Posterior cingulate gyrus (tissue), 11 donors: Measurements from ENCODE around the gene LRMDA.
"Not testable (repeated sequence)": the region's sequence is repeated elsewhere in the genome, so short reads cannot be mapped to it uniquely, and the experiment has no call there.

Source experiments
- DNase-seq, 10 donors: peaks; one replicate each; pipeline versions ENCODE4 v3.0.0 to v3.0.0-alpha.2; 2020 to 2021; ENCODE audit warnings: mixed read lengths in 3 of 10
- intact Hi-C: fragments of 100-400 bp; cut with DNase I; formaldehyde crosslinking; loops from one replicate; pipeline ENCODE4 v1.15.1; 2023

Gene LRMDA

GRCh38 chr10:75498884-75499350, 67.5 kb downstream of the LRMDA start:
- intact Hi-C loops = no loop called here
- no peak for DNase-seq

GRCh38 chr10:75499556-75500160, 68.2 kb downstream of the LRMDA start:
- intact Hi-C loops = no loop called here
- no peak for DNase-seq

DNA sequence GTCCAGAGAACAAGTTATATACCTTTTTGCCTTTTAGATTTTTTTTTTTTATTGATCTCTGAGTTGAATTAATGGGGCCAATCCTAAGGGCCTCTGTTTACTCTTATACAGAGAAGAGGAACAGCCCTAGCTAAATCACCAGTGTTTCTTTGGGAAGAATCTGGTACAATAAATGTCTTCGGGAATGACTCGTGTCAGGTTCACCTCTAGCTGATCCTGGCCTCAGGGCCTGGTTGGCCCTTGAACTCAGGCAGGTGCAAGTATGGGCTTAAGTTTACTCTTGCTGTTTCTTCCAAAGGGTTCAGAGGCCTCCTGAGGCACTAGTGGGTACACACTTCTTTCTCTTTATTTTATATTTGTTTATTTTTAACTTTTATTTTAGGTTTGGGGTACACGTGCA, 71.0 kb downstream of the LRMDA start:
- no peak for DNase-seq
- intact Hi-C loops = no loop called here

GRCh38 chr10:75502838-75503237, 71.4 kb downstream of the LRMDA start:
- intact Hi-C loops = no loop called here

GRCh38 chr10:75505293-75505692, 73.9 kb downstream of the LRMDA start:
- no peak for DNase-seq
- intact Hi-C loops = no loop called here

More at GRCh38 chr10:75502838-75503237, 71.4 kb downstream of the LRMDA start:
- DNase-seq = no peak

- intact Hi-C loops = no loop called here
- DNase-seq = no peak
Measured at GRCh38 chr10:75505840-75506506, 74.5 kb downstream of the LRMDA start.

DNA sequence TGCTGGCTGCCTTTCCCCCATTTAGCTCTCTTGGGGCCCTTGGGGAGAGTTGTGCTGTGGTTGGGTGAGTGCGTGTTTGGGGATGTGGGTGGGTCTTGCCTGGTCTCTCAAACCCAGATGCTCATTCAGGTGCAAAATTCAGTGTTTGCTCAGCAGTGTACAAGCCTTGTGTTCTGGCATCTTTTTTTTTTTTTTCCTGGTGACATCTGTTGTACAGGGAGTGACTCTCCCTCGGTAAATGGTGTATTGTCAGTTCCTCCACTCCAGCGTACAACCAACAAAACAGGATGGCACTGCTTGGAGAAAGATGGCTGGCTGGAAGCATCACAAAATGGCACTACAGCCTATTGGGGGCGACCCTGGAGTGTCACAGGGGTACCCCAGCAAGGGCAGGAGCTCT, 75.5 kb downstream of the LRMDA start:
- DNase-seq = no peak
- intact Hi-C loops = no loop called here

DNA sequence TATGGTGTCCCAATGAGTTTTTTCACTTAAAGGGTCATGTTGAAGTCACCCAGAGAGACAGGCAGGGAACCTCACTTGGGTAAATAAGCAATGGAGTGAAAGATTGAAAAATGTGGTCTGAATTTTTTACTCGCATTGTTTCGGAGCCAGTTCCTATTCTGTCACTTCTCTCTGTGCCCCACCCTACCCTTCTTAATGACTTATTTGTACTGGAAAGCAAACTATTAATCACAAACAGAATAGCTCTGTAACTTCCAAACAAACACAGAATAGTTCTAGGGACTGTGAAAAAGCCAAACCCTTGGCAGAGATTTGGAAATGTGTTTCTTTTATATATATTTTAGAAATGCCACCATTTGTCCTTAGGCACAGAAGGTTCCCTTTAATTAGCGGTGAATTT, 76.0 kb downstream of the LRMDA start:
- intact Hi-C loops = no loop called here
- DNase-seq = no peak

GRCh38 chr10:75508239-75508813, 76.9 kb downstream of the LRMDA start:
- intact Hi-C loops = no loop called here
- DNase-seq = no peak

DNA sequence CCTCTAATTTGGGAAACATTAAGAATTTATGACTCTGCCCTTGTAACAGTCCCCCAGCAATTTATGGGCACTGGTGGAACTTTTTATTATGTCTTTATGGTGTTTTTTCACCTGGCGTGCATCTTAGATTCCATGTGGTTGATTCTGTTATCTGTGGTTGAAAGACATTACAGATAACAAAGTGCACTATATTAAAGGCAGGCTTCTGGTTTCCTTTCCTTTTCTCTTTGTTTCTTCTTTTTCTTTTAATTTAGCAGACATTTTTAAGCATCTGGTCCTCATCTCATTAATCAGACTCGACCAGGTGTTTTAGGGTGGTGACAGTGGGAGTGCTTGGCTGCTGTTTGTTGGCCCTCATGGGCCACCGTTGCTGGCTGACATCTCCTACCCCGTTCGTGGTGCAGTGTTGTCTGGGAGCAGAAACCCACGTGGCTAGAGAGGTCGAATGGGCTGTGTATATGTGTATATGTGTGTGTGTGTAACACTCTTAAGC, 77.4 kb downstream of the LRMDA start:
- DNase-seq = no peak

GRCh38 chr10:75509706-75510105, 78.3 kb downstream of the LRMDA start:
- no peak for DNase-seq
- intact Hi-C loops = no loop called here

More for the DNA sequence above, 77.4 kb downstream of the LRMDA start:
- intact Hi-C loops = no loop called here

- DNase-seq = no peak
- intact Hi-C loops = no loop called here
Measured at GRCh38 chr10:75511011-75511410, 79.6 kb downstream of the LRMDA start.

DNA sequence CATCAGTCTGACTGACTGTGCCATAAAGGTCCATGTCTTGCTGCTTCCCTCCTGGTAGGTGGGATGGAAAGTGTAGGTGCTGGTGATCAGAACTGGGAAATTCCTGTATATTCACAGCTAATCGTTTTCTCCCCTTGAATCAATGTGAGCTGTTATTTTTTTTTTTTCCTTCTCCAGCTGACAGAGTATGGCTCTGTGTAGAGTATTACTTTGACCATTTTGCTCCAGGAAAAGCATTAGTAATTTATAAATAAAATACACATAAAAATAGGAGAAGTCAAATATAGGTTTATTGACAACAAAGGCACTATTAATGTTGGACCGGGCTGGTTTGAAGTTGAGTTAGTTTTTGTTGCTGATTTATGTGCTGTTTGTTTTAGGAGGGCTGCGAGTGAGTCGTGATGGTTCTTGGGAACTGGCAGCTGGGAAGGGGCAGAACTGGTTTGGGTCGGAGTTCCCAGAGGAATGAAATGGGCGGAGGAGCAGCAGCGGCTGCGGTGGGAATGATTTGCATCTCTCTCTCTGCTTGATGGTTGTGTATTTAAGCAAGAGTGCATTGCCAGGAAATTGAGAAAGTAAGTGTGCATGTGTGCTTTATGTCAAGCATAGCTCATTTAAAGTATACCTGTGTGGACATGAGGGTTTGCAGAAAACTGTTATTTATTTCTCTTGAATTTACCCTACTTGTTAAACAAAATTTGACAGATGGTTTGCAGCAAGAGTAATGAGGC, 80.9 kb downstream of the LRMDA start:
- intact Hi-C loops = no loop called here
- no peak for DNase-seq

GRCh38 chr10:75513292-75513885, 82.0 kb downstream of the LRMDA start:
- intact Hi-C loops = no loop called here
- no peak for DNase-seq

DNA sequence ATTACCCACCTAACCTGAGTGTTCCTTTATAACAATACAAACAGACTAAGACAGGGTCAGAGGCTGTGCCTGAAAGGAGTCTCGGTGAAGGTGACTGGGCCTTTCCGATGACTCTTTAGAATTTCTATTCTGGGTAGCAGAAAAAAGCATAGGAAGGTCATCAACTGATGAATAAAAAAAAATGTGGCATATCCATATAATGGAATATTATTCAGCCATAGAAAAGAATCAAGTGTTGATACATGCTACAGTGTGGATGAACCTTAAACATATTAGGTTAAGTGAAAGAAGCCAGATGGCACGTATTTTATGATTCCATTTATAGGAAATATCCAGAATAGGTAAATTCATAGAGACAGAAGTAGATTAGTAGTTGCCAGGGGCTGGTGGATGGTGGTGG, 83.4 kb downstream of the LRMDA start:
- no peak for DNase-seq
- intact Hi-C loops = no loop called here

GRCh38 chr10:75516154-75516553, 84.7 kb downstream of the LRMDA start:
- intact Hi-C loops = not testable (repeated sequence)

GRCh38 chr10:75519213-75519612, 87.8 kb downstream of the LRMDA start:
- DNase-seq, intact Hi-C loops: not testable (repeated sequence)

More at GRCh38 chr10:75516154-75516553, 84.7 kb downstream of the LRMDA start:
- not testable (repeated sequence) for DNase-seq

DNA sequence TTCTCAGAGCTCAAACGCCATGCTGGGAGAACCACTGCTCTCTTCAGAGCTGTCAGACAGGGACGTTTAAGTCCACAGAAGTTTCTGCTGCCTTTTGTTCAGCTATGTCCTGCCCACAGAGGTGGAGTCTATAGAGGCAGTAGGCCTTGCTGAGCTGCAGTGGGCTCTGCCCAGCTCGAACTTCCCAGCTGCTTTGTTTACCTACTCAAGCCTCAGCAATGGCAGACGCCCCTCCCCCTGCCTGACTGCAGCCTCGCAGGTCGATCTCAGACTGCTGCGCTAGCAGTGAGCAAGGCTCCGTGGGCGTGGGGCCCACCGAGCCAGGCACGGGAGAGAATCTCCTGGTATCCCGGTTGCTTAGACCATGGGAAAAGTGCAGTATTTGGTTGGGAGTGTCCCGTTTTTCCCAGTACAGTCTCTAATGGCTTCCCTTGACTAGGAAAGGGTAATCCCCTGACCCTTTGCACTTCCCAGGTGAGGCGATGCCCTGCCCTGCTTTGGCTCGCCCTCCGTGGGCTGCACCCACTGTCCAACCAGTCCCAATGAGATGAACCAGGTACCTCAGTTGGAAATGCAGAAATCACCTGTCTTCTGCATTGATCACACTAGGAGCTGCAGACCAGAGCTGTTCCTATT, 89.9 kb downstream of the LRMDA start:
- intact Hi-C loops, DNase-seq: not testable (repeated sequence)

DNA sequence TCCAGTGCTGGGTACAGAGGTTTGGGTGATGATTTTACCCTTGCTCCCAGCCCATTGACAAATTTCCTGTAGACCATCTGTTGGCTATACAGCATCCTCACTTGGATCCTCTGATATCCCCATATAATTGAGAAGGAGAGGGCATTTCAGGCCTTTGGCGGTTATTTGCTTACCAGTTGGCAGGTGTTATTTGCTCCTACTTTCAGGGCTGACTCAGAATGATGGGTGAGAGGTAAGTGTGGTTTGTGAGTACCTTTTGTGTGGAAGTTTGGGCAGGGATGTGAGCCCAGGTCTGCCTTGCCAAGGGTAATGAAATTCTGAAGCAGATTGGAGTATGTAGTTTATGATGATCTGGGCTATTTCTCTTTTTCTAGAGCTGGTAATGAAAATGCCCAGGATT, 93.6 kb downstream of the LRMDA start:
- intact Hi-C loops = no loop called here
- no peak for DNase-seq

GRCh38 chr10:75525646-75526045, 94.2 kb downstream of the LRMDA start:
- intact Hi-C loops = no loop called here
- DNase-seq = no peak
